ENCODE measurements around the gene APOBEC3A.
"Not testable (repeated sequence)": the region's sequence is repeated elsewhere in the genome, so short reads cannot be mapped to it uniquely, and the experiment has no call there.

The APOBEC3A gene

GRCh38 chr22:38959590-38959989 is 2.2 kb downstream of the APOBEC3A start:
- no peak for DNase-seq (ENCODE audit: low read depth)

- not testable (repeated sequence) for DNase-seq (ENCODE audit: low read depth)
These were observed 3.3 kb downstream of the APOBEC3A start for GRCh38 chr22:38960673-38961072.

GRCh38 chr22:38963291-38963738 is 5.9 kb downstream of the APOBEC3A start:
- DNase-seq (ENCODE audit: low read depth): not testable (repeated sequence)

- no peak for DNase-seq (ENCODE audit: low read depth)
These were observed 6.5 kb downstream of the APOBEC3A start for GRCh38 chr22:38963872-38964271.

GRCh38 chr22:38964306-38964705 is 6.9 kb downstream of the APOBEC3A start:
- DNase-seq (ENCODE audit: low read depth): no peak

GRCh38 chr22:38964989-38965388 is 7.6 kb downstream of the APOBEC3A start:
- no peak for DNase-seq (ENCODE audit: low read depth)

- no peak for DNase-seq (ENCODE audit: low read depth)
These were observed 8.4 kb downstream of the APOBEC3A start for GRCh38 chr22:38965614-38966379.

GRCh38 chr22:38966380-38966702 is 8.9 kb downstream of the APOBEC3A start:
- no peak for DNase-seq (ENCODE audit: low read depth)

GRCh38 chr22:38966942-38967341 is 9.5 kb downstream of the APOBEC3A start:
- no peak for DNase-seq (ENCODE audit: low read depth)

GRCh38 chr22:38967451-38968450 is 10.3 kb downstream of the APOBEC3A start:
- DNase-seq (ENCODE audit: low read depth): no peak

- no peak for DNase-seq (ENCODE audit: low read depth)
These were observed 11.4 kb downstream of the APOBEC3A start for GRCh38 chr22:38968801-38969200.

GRCh38 chr22:38970551-38970950 is 13.1 kb downstream of the APOBEC3A start:
- DNase-seq (ENCODE audit: low read depth): no peak

- DNase-seq (ENCODE audit: low read depth): no peak
These were observed 13.8 kb downstream of the APOBEC3A start for GRCh38 chr22:38971202-38971601.

- DNase-seq (ENCODE audit: low read depth): no peak
These were observed 14.4 kb downstream of the APOBEC3A start for GRCh38 chr22:38971791-38972190.

- DNase-seq (ENCODE audit: low read depth): no peak
These were observed 15.1 kb downstream of the APOBEC3A start for GRCh38 chr22:38972558-38972957.

GRCh38 chr22:38973289-38974169 is 16.1 kb downstream of the APOBEC3A start:
- no peak for DNase-seq (ENCODE audit: low read depth)

GRCh38 chr22:38974170-38974825 is 16.9 kb downstream of the APOBEC3A start:
- DNase-seq (ENCODE audit: low read depth): no peak

- DNase-seq (ENCODE audit: low read depth): no peak
These were observed 17.4 kb downstream of the APOBEC3A start for GRCh38 chr22:38974826-38975175.

GRCh38 chr22:38977289-38977688 is 19.9 kb downstream of the APOBEC3A start:
- DNase-seq (ENCODE audit: low read depth): not testable (repeated sequence)

- DNase-seq (ENCODE audit: low read depth): not testable (repeated sequence)
These were observed 23.2 kb downstream of the APOBEC3A start for GRCh38 chr22:38980587-38980986.
